Measurements from ENCODE around the gene ZBTB7A. TPM values are rescaled to one million over a fixed set of nuclear protein-coding genes. Genes with fewer than 3 reads are reported as not detected.

The ZBTB7A gene
- total and polyA plus RNA-seq, 10 of the 15 experiments (the other 5 are each of a cell fraction or from before 2014, with no cell fraction given), result 0.26 to 42.4 (median 4.5) TPM

GRCh38 chr19:4009990-4010807, 56.5 kb downstream of the ZBTB7A start:
- Histone ChIP-seq H4K20me1 (ENCODE audit: control insufficient read depth, insufficient read depth) (no peaks in the 10 kb centered on the region), H3K79me2 (ENCODE audit: control insufficient read depth, insufficient read depth, low read length) (peaks cover 34% of the 10 kb centered on the region), H3K4me2 (ENCODE audit: control insufficient read depth, insufficient read depth) (peak overlapping the region; percentile 22; the same call in 1 of the 2 replicates), H3K4me1 (ENCODE audit: control insufficient read depth, insufficient read depth, low read length) (peaks cover 7% of the 10 kb centered on the region; the same call in 1 of the 2 replicates), H3K9me3 (replicated peaks; ENCODE audit: control insufficient read depth, insufficient read depth, low read length) (no peaks in the 10 kb centered on the region), H3K36me3 (ENCODE audit: control insufficient read depth in 2 of 2, insufficient read depth in 2 of 2, low read length in 1 of 2) (peaks cover 0 to 15% of the 10 kb centered on the region in 2 experiments; a peak in 2 of 4 replicates), H2AFZ (ENCODE audit: control insufficient read depth, low read depth, low read length) (no peak overlapping the region), H3K9ac (ENCODE audit: control insufficient read depth, insufficient read depth, low read length) (no peak overlapping the region), H3K27me3 (replicated peaks in 1 of 2; ENCODE audit: control insufficient read depth in 2 of 2, insufficient read depth in 2 of 2, low read length in 1 of 2) (no peaks in the 10 kb centered on the region), H3K27ac (ENCODE audit: control insufficient read depth, insufficient read depth) (no peak overlapping the region), H3K4me3 (no peak overlapping the region)
- ChIA-PET RAD21 (ENCODE audit: unreplicated experiment) (no interaction called here), SMC1A (ENCODE audit: uncharacterized antibody, unreplicated experiment) (no interaction called here), POLR2A (interaction anchor here (0.6 kb wide), 1 partner anchor 221 kb away, joined by 4 read pairs; no protein-coding TSS in a partner anchor), CTCF (interaction anchor here (1.5 kb wide), 1 partner anchor 20 kb away, joined by 4 read pairs; no protein-coding TSS in a partner anchor)
- no peak for ATAC-seq
- DNase-seq (ENCODE audit: low read depth, low spot score), result no peak
- no peak for TF ChIP-seq WRNIP1 (IDR thresholded peaks at IDR 0.05; ENCODE audit: borderline replicate concordance, low read depth, low read length)
- TF ChIP-seq CHD1 (IDR thresholded peaks at IDR 0.05; ENCODE audit: low read depth, low read length), result no peak
- TF ChIP-seq, protein P1, sequence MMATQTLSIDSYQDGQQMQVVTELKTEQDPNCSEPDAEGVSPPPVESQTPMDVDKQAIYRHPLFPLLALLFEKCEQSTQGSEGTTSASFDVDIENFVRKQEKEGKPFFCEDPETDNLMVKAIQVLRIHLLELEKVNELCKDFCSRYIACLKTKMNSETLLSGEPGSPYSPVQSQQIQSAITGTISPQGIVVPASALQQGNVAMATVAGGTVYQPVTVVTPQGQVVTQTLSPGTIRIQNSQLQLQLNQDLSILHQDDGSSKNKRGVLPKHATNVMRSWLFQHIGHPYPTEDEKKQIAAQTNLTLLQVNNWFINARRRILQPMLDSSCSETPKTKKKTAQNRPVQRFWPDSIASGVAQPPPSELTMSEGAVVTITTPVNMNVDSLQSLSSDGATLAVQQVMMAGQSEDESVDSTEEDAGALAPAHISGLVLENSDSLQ (IDR thresholded peaks at IDR 0.05), result no peak
- TF ChIP-seq SREBF2 (IDR thresholded peaks at IDR 0.05; ENCODE audit: low read length), result no peak
- no TSS peak for BruUV-seq (replicated peaks)
- no peak for FAIRE-seq
- 92% methylated on average over 24 of the region's 24 CpGs for WGBS (ENCODE audit: insufficient coverage, insufficient replicate concordance, low lambda C conversion rate, missing lambda C conversion rate)
- in situ Hi-C loops (cut with MboI) (no loop called here), intact Hi-C loops (cut with micrococcal nuclease; ENCODE audit: unreplicated experiment) (no loop called here)

Measured in GM12878 (cell line).